GM13976 (cell line): ENCODE results near the gene CDH13.

ENCODE experiments used
- DNase-seq: peaks from one replicate; pipeline ENCODE4 v3.0.0; 2012; ENCODE audit warnings: low spot score
- CTCF ChIP-seq: IDR thresholded peaks from 2 replicates; pipeline ENCODE4 v1.5.1; 2012; ENCODE audit warnings: borderline replicate concordance, mild to moderate bottlenecking; ENCODE audit not compliant: insufficient read depth; ENCODE audit errors: extremely low read depth, missing control alignments, control extremely low read depth
- in situ Hi-C: fragments of 300-500 bp; cut with MboI; formaldehyde crosslinking; loops from one replicate; pipeline ENCODE4 v1.12.0; 2022; ENCODE audit warnings: low sequenced_read_pairs, mixed read lengths, inconsistent platforms; ENCODE audit not compliant: unreplicated experiment

The CDH13 gene

GRCh38 chr16:83070416-83071209 is 443.8 kb downstream of the CDH13 start:
- TF ChIP-seq CTCF = no peak
- no peak for DNase-seq
- in situ Hi-C loops = no loop called here

- no peak for DNase-seq
- in situ Hi-C loops = no loop called here
- TF ChIP-seq CTCF = no peak
Observed at GRCh38 chr16:83075956-83076355, 449.2 kb downstream of the CDH13 start.

- TF ChIP-seq CTCF = no peak
- no peak for DNase-seq
- in situ Hi-C loops = no loop called here
Observed at GRCh38 chr16:83083361-83083760, 456.6 kb downstream of the CDH13 start.

- no peak for TF ChIP-seq CTCF
- in situ Hi-C loops = no loop called here
- no peak for DNase-seq
Observed at GRCh38 chr16:83085660-83086059, 458.9 kb downstream of the CDH13 start.

- no peak for DNase-seq
- TF ChIP-seq CTCF = no peak
- in situ Hi-C loops = no loop called here
Observed at GRCh38 chr16:83095941-83096692, 469.3 kb downstream of the CDH13 start.

GRCh38 chr16:83098536-83098935 is 471.8 kb downstream of the CDH13 start:
- no peak for TF ChIP-seq CTCF
- in situ Hi-C loops = no loop called here
- no peak for DNase-seq
